Right lobe of liver (tissue), 4 donors: Measurements from ENCODE around the gene RBBP4.

Experiments used
- CTCF ChIP-seq, 4 donors: fragments of 200-600 bp in 3 of 4; fragments of 450-650 bp in 1 of 4; IDR thresholded peaks; one replicate each; pipeline versions ENCODE4 v1.5.1 to v1.8.0; 2016 to 2022; ENCODE audit warnings: antibody characterized with exemption in 4 of 4, mild to moderate bottlenecking in 2 of 4
- POLR2A ChIP-seq: fragments of 450-650 bp; IDR thresholded peaks from one replicate; pipeline ENCODE4 v1.6.1; 2017; ENCODE audit warnings: antibody characterized with exemption, mild to moderate bottlenecking
- donor health status: DM: no; HTN: no; CAD: no.
- donor health status: DM: no; HTN: no; CAD: no.
- donor health status: DM: no; HTN: yes; CAD: no.

- TF ChIP-seq CTCF (IDR thresholded peaks at IDR 0.05) (no peak), POLR2A (no peak)
Observed at GRCh38 chr1:32659581-32659980, 8.6 kb downstream of the RBBP4 start.
